Uterus (tissue), 4 donors: Measurements from ENCODE around the gene ISCU. TPM values are rescaled to one million over a fixed set of nuclear protein-coding genes. Genes with fewer than 3 reads are reported as not detected.

Experiments
- DNase-seq, 2 donors: peaks; one replicate each; pipeline ENCODE4 v3.0.0-alpha.2; 2019 to 2020
- H3K27ac ChIP-seq, 2 donors: fragments of 200-600 bp; sonication (generic); 1 replicate in 1 of 2; 2 replicates in 1 of 2; pipeline ENCODE4 v1.5.1; 2016 to 2018
- H3K27me3 ChIP-seq, 2 donors: fragments of 200-600 bp; sonication (generic); one replicate each; pipeline ENCODE4 v1.5.1; 2018 to 2019; ENCODE audit warnings: control low read depth in 1 of 2
- H3K36me3 ChIP-seq, 2 donors: fragments of 200-600 bp; sonication (generic); one replicate each; pipeline ENCODE4 v1.5.1; 2019; ENCODE audit warnings: control low read depth in 1 of 2
- H3K4me1 ChIP-seq, 2 donors: fragments of 200-600 bp; sonication (generic); one replicate each; pipeline ENCODE4 v1.5.1; 2018 to 2019; ENCODE audit warnings: control low read depth in 1 of 2
- H3K4me3 ChIP-seq, 2 donors: fragments of 200-600 bp; sonication (generic); 1 replicate in 1 of 2; 2 replicates in 1 of 2; pipeline ENCODE4 v1.5.1; 2018 to 2019; ENCODE audit warnings: mild to moderate bottlenecking in 1 of 2
- H3K9me3 ChIP-seq, 2 donors: fragments of 200-600 bp; sonication (generic); one replicate each; pipeline ENCODE4 v1.5.1; 2019; ENCODE audit warnings: control low read depth in 1 of 2
- POLR2A ChIP-seq, 2 donors: fragments of 450-650 bp; IDR thresholded peaks; one replicate each; pipeline ENCODE4 v1.6.1; 2016; ENCODE audit warnings: antibody characterized with exemption in 2 of 2, mild to moderate bottlenecking in 1 of 2, moderate library complexity in 1 of 2
- intact Hi-C: fragments of 100-400 bp; cut with DNase I; formaldehyde crosslinking; loops from one replicate; pipeline ENCODE4 v1.15.1; 2023; ENCODE audit warnings: low total_unique reads
- total RNA-seq, 4 donors: library from RNA; depleted of rRNA in 3 of 4; stranded (reverse); fragments of >200 nt in 3 of 4; gene quantifications; one replicate each; pipeline versions ENCODE4 v1.1.0 to v1.2.4, GENCODE V29; 2014 to 2023
- TF ChIP-seq, protein P1 (sequence below), 4 experiments: fragments of 200-600 bp in 2 of 4; fragments of 450-650 bp in 2 of 4; sonication (generic) in 2 of 4; IDR thresholded peaks; one replicate each; pipeline ENCODE4 v1.5.1; 2016 to 2019; ENCODE audit warnings: antibody characterized with exemption in 4 of 4, mild to moderate bottlenecking in 2 of 4, moderate library complexity in 1 of 4
- donor health status: DM: yes; HTN: yes; CAD: no.

The ISCU gene
- total RNA-seq, 4 donors from 2014 or later = 81.3 to 226 (median 161) TPM

DNA sequence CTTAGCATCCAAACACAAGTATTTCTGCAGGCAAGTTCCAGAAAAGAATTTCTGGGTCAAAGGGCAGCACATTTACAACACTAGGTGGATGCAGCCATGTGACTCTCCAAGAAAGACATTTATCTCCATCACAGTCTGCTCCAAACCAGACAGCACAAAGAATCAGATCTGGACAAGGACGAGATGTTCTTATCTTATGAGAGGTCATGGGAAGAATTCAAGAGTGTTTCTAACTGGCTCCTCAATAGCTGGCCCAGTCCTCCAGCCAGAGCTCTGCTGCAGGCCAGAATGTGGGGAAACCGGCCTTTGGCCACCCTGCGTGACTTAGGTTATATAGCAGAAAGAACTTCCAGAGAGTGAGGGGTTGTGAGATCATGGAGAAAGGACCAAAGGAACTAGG, 18.1 kb downstream of the ISCU start:
- peaks cover 0 to 4% of the 10 kb centered on the region in 2 donors for H3K4me1 ChIP-seq
- peak overlapping the region in 1 of 2 donors; percentile 71 for H3K27ac ChIP-seq
- no peak overlapping the region for H3K4me3 ChIP-seq
- no peaks in the 10 kb centered on the region for H3K36me3 ChIP-seq
- intact Hi-C loops = no loop called here
- TF ChIP-seq, protein P1, sequence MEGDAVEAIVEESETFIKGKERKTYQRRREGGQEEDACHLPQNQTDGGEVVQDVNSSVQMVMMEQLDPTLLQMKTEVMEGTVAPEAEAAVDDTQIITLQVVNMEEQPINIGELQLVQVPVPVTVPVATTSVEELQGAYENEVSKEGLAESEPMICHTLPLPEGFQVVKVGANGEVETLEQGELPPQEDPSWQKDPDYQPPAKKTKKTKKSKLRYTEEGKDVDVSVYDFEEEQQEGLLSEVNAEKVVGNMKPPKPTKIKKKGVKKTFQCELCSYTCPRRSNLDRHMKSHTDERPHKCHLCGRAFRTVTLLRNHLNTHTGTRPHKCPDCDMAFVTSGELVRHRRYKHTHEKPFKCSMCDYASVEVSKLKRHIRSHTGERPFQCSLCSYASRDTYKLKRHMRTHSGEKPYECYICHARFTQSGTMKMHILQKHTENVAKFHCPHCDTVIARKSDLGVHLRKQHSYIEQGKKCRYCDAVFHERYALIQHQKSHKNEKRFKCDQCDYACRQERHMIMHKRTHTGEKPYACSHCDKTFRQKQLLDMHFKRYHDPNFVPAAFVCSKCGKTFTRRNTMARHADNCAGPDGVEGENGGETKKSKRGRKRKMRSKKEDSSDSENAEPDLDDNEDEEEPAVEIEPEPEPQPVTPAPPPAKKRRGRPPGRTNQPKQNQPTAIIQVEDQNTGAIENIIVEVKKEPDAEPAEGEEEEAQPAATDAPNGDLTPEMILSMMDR (IDR thresholded peaks at IDR 0.05) = no peak
- TF ChIP-seq POLR2A (IDR thresholded peaks at IDR 0.05) = no peak
- DNase-seq = peak; percentile 54 to 67
- no peaks in the 10 kb centered on the region for H3K9me3 ChIP-seq
- H3K27me3 ChIP-seq = no peaks in the 10 kb centered on the region

DNA sequence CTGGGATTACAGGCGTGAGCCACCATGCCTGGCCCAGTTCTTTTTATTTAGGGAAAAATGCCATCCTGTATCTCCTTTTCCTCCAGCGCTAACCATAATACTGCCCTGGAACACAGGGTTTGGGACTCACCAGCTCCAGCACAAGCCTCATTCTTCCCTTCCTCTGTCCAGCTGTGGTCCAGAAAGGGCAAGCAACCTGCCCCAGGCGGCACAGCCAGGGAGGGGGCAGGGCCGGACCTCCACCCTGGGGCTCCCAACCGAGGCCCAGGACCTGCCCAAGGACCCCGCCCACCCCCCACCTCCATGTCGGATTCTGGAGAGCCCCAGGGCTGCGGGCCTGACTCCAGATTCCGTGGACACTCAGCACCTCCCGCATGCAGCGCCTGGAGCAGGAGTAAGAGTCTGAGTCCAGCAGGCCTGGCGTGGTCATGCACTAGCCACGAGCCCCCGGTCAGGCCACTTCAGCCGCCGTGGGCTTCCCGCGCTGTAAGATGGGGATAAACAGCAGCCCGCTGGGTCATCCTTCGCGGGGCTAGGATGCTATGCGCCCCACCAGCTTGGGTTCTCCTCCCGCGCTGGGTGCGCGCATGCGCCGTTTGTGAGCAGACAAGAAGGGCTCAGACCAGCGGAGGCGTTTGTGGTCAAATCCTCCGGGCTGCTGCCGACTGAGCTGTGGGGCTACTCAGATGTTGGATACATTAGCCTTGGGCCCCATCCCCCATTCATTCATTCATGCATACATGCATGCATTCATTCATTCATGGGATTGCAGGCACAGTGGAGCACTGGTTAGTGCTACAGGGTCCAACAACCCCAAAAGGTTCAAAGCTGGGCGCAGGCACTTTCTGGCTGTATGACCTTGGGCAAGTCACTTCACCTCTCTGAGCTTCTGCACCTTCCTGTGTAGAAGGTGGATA, 19.2 kb downstream of the ISCU start:
- no peak for DNase-seq
- H3K4me1 ChIP-seq = peaks cover 0 to 4% of the 10 kb centered on the region in 2 donors
- H3K27ac ChIP-seq = peak overlapping the region; percentile 60 to 71
- H3K27me3 ChIP-seq = no peaks in the 10 kb centered on the region
- TF ChIP-seq, protein P1 (IDR thresholded peaks at IDR 0.05) = no peak
- TF ChIP-seq POLR2A (IDR thresholded peaks at IDR 0.05) = no peak
- H3K9me3 ChIP-seq = no peaks in the 10 kb centered on the region
- H3K36me3 ChIP-seq = no peaks in the 10 kb centered on the region
- H3K4me3 ChIP-seq = no peak overlapping the region
- intact Hi-C loops = no loop called here

DNA sequence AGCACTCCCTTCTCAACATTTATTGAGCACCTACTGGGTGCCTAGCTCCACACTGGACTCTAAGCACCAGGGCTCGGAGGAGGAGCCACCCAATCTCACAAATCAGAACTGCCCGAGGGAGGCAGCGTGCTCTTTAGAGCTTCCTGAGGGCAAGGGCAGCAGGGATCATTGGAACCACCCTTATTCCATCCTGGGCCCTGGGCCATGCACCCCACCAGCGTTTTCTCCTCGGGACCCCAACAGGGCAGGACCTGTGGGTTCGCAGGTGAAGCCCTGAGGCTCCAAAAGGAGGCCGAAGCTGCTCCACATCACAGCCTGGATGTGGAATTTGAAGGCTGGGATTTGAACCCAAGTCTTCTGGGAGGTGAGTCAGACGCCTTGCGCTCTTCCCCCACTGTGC, 20.1 kb downstream of the ISCU start:
- Histone ChIP-seq H3K36me3 (no peaks in the 10 kb centered on the region), H3K9me3 (no peaks in the 10 kb centered on the region), H3K4me1 (peaks cover 0 to 4% of the 10 kb centered on the region in 2 donors), H3K27ac (no peak overlapping the region), H3K27me3 (no peaks in the 10 kb centered on the region), H3K4me3 (no peak overlapping the region)
- DNase-seq = no peak
- intact Hi-C loops = no loop called here
- TF ChIP-seq, protein P1 (IDR thresholded peaks at IDR 0.05) = no peak
- TF ChIP-seq POLR2A (IDR thresholded peaks at IDR 0.05) = no peak

DNA sequence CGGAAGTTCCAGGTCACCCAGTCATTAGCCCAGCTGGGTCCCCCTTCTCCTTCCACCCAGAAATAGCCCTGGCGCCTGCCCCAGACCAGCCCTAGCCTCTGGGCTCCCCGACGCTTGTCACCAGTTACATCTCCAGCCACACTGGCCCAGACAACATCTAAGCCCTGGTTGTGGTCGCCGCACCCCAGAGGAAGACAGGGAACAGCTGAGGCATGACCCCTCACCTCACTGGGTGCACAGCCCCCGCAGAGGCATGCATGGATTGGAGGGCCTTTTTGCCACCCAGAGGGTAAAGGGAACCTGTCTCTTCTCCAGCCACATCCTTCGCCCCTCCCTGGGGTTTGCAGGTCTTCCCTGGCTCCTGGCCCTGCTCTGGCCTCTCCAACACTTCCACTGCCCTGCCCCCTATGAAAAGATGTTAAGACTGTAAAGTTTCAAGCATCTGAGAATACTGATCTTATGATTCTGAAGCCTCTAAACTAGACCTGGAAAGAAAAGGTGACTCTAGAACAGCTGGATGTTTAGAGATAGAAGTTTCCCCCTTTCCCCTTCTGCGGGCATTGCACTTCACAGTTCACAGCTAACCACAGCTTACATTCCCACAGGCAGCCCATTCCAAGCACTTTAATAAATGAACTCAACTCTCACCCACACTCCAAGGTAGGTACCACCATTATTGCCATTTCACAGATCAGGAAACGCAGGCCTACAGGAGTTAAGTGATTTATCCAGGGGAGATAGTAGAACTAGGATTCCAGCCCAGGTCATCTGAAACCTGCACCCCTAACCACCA, 20.8 kb downstream of the ISCU start:
- H3K4me1 ChIP-seq = peaks cover 0 to 4% of the 10 kb centered on the region in 2 donors
- no peaks in the 10 kb centered on the region for H3K27me3 ChIP-seq
- TF ChIP-seq, protein P1 (IDR thresholded peaks at IDR 0.05) = no peak
- no peak for TF ChIP-seq POLR2A (IDR thresholded peaks at IDR 0.05)
- H3K36me3 ChIP-seq = no peaks in the 10 kb centered on the region
- no peak overlapping the region for H3K27ac ChIP-seq
- no peak for DNase-seq
- intact Hi-C loops = no loop called here
- no peaks in the 10 kb centered on the region for H3K9me3 ChIP-seq
- H3K4me3 ChIP-seq = no peak overlapping the region

DNA sequence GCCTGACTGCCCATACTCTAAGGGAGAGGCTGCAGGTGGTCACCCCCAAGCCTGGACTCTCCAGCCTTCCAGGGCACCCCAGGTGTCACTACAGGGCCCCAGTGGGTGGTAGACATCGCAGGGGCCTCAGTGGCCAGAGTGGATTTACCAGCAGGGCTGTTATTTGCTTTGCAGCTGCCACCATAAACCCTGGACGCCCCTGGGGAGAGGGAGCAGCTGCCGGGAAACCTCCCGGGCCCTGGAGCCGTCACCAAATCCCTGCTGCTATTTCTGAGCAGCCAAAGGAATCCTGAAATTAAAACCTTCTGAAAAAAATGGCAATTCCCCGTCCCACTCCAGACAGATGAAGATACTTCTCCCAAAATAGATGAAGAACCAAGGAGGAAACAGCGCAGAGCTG, 21.6 kb downstream of the ISCU start:
- H3K4me3 ChIP-seq = no peak overlapping the region
- peak overlapping the region in 1 of 2 donors; percentile 41 for H3K27ac ChIP-seq
- DNase-seq = no peak
- no peaks in the 10 kb centered on the region for H3K9me3 ChIP-seq
- H3K36me3 ChIP-seq = no peaks in the 10 kb centered on the region
- TF ChIP-seq, protein P1 (IDR thresholded peaks at IDR 0.05) = no peak
- TF ChIP-seq POLR2A (IDR thresholded peaks at IDR 0.05) = no peak
- intact Hi-C loops = no loop called here
- H3K4me1 ChIP-seq = peaks cover 0 to 4% of the 10 kb centered on the region in 2 donors
- H3K27me3 ChIP-seq = no peaks in the 10 kb centered on the region
